Measurements from ENCODE around the gene RRM2. TPM values are rescaled to one million over a fixed set of nuclear protein-coding genes. Genes with fewer than 3 reads are reported as not detected.

RRM2 gene
- total and polyA plus RNA-seq, 7 donors = 0.27 to 9.3 (median 0.96) TPM; not detected in 2

GRCh38 chr2:10079266-10079869, 43.2 kb upstream of the RRM2 start:
- peak; percentile 39 to 73 (median 58) for ATAC-seq
- peaks cover 0 to 84% (median 24%) of the 10 kb centered on the region in 3 donors for H3K27me3 ChIP-seq (ENCODE audit: insufficient read depth in 3 of 3, low read length in 2 of 3)

GRCh38 chr2:10079870-10080535, 42.5 kb upstream of the RRM2 start, which contains the start of gene CYS1:
CYS1 (minus strand) TSS chr2:10080411; CDS start chr2:10080223, 188 bp downstream.
- ATAC-seq = peak in 2 of 4 donors; percentile 26 to 28
- Histone ChIP-seq H3K27me3 (ENCODE audit: insufficient read depth in 3 of 3, low read length in 2 of 3) (peaks cover 0 to 87% (median 24%) of the 10 kb centered on the region in 3 donors), H3K36me3 (ENCODE audit: insufficient read depth in 1 of 2, low read depth in 1 of 2) (no peaks in the 10 kb centered on the region), H3K9me3 (no peaks in the 10 kb centered on the region), H3K4me1 (peaks cover 8% of the 10 kb centered on the region), H3K4me3 (peak within 1 kb of the TSS; percentile 64), H3K27ac (peak within 1 kb of the TSS; percentile 9)
- TF ChIP-seq CTCF (IDR thresholded peaks at IDR 0.05) = peak; percentile 26
- DNase-seq = peak in 1 of 2 donors; percentile 31
- intact Hi-C loops (cut with DNase I) = no loop called here
- 1 to 2% (median 1%) methylated on average over 14 to 98 of the region's 98 CpGs for WGBS, 3 donors

More at GRCh38 chr2:10079266-10079869, 43.2 kb upstream of the RRM2 start:
- Histone ChIP-seq H3K4me3 (peak overlapping the region; percentile 64), H3K36me3 (ENCODE audit: insufficient read depth in 1 of 2, low read depth in 1 of 2) (no peaks in the 10 kb centered on the region), H3K9me3 (no peaks in the 10 kb centered on the region), H3K4me1 (peaks cover 8% of the 10 kb centered on the region), H3K27ac (peak overlapping the region; percentile 9)
- intact Hi-C loops (cut with DNase I) = no loop called here
- TF ChIP-seq CTCF (IDR thresholded peaks at IDR 0.05) = no peak
- WGBS, 3 donors = 0 to 1% (median 1%) methylated on average over 36 to 53 of the region's 53 CpGs
- peak; percentile 50 to 55 for DNase-seq

- Histone ChIP-seq H3K9me3 (no peaks in the 10 kb centered on the region), H3K36me3 (ENCODE audit: insufficient read depth in 1 of 2, low read depth in 1 of 2) (no peaks in the 10 kb centered on the region), H3K4me3 (peak overlapping the region; percentile 42), H3K27ac (no peak overlapping the region), H3K4me1 (peaks cover 8% of the 10 kb centered on the region), H3K27me3 (ENCODE audit: insufficient read depth in 3 of 3, low read length in 2 of 3) (peaks cover 0 to 82% (median 24%) of the 10 kb centered on the region in 3 donors)
- intact Hi-C loops (cut with DNase I) = no loop called here
- no peak for TF ChIP-seq CTCF (IDR thresholded peaks at IDR 0.05)
- DNase-seq (peak; percentile 23 to 51), ATAC-seq (peak in 1 of 4 donors; percentile 16)
- 13 to 20% (median 17%) methylated on average over 34 to 45 of the region's 45 CpGs for WGBS, 3 donors
Observed at GRCh38 chr2:10080536-10081304, 41.8 kb upstream of the RRM2 start.

- ATAC-seq = no peak
- peaks cover 0 to 64% (median 20%) of the 10 kb centered on the region in 3 donors for H3K27me3 ChIP-seq (ENCODE audit: insufficient read depth in 3 of 3, low read length in 2 of 3)
- TF ChIP-seq CTCF (IDR thresholded peaks at IDR 0.05) = no peak
- no peaks in the 10 kb centered on the region for H3K9me3 ChIP-seq
- H3K4me3 ChIP-seq = no peak overlapping the region
- no peak for DNase-seq
- peaks cover 8% of the 10 kb centered on the region for H3K4me1 ChIP-seq
- no peaks in the 10 kb centered on the region for H3K36me3 ChIP-seq (ENCODE audit: insufficient read depth in 1 of 2, low read depth in 1 of 2)
- 37 to 49% (median 37%) methylated on average over 5 of the region's 5 CpGs for WGBS, 3 donors
- no peak overlapping the region for H3K27ac ChIP-seq
- intact Hi-C loops (cut with DNase I) = no loop called here
Observed at GRCh38 chr2:10083046-10083445, 39.5 kb upstream of the RRM2 start.

All from psoas muscle (tissue), 8 donors.